GM23338 (cell line): ENCODE measurements around the gene RIMKLB. TPM values are rescaled to one million over a fixed set of nuclear protein-coding genes. Genes with fewer than 3 reads are reported as not detected.

Source experiments
- ATAC-seq: fragments of 200-7000 bp; cut with Tn5 transposase; 3 replicates; pipeline ENCODE4 v1.9.1; 2020
- DNase-seq: peaks from one replicate; pipeline ENCODE4 v3.0.0-alpha.2; 2015; ENCODE audit warnings: low spot score
- H2AFZ ChIP-seq: fragments of 200-600 bp; sonication (generic); 2 replicates; pipeline ENCODE4 v1.8.0; 2016; ENCODE audit warnings: antibody characterized with exemption, mild to moderate bottlenecking, moderate library complexity
- H3F3A ChIP-seq: fragments of 200-600 bp; sonication (generic); replicated peaks from 2 replicates; pipeline ENCODE4 v1.8.0; 2017; ENCODE audit warnings: antibody characterized with exemption, mixed run types, low read depth
- H3K27ac ChIP-seq: fragments of 200-600 bp; sonication (generic); 2 replicates; pipeline ENCODE4 v1.6.1; 2016; ENCODE audit warnings: low read depth
- H3K27me3 ChIP-seq: fragments of 200-600 bp; sonication (generic); 2 replicates; pipeline ENCODE4 v1.8.0; 2016; ENCODE audit warnings: mild to moderate bottlenecking, mixed run types, moderate library complexity; ENCODE audit not compliant: insufficient read depth
- H3K36me3 ChIP-seq: fragments of 200-600 bp; sonication (generic); 2 replicates; pipeline ENCODE4 v1.8.0; 2016; ENCODE audit warnings: mild to moderate bottlenecking; ENCODE audit not compliant: insufficient read depth
- H3K4me1 ChIP-seq: fragments of 200-600 bp; sonication (generic); 2 replicates; pipeline ENCODE4 v1.8.0; 2016; ENCODE audit warnings: mild to moderate bottlenecking, moderate library complexity; ENCODE audit not compliant: insufficient read depth
- H3K4me2 ChIP-seq: fragments of 200-600 bp; sonication (generic); 2 replicates; pipeline ENCODE4 v1.7.1; 2017; ENCODE audit warnings: mixed run types
- H3K4me3 ChIP-seq: fragments of 200-600 bp; sonication (generic); 2 replicates; pipeline ENCODE4 v1.6.1; 2016; ENCODE audit warnings: mixed run types
- H3K79me2 ChIP-seq: fragments of 200-600 bp; sonication (generic); replicated peaks from 2 replicates; pipeline ENCODE4 v1.8.0; 2017; ENCODE audit warnings: mild to moderate bottlenecking; ENCODE audit not compliant: insufficient read depth
- H3K9me2 ChIP-seq: fragments of 200-600 bp; sonication (generic); 2 replicates; pipeline ENCODE4 v1.8.0; 2017; ENCODE audit not compliant: insufficient read depth
- H4K20me1 ChIP-seq: fragments of 200-600 bp; sonication (generic); replicated peaks from 2 replicates; pipeline ENCODE4 v1.8.0; 2017; ENCODE audit warnings: mild to moderate bottlenecking; ENCODE audit not compliant: insufficient read depth
- H3K27ac Mint-ChIP-seq: 2 replicates; pipeline ENCODE4 v1.8.0; 2020; ENCODE audit warnings: inconsistent platforms, mild to moderate bottlenecking, moderate library complexity, mixed read lengths
- H3K27me3 Mint-ChIP-seq: 3 replicates; pipeline ENCODE4 v1.8.0; 2022; ENCODE audit warnings: low read depth, mild to moderate bottlenecking, moderate library complexity, mixed read lengths, inconsistent platforms; ENCODE audit not compliant: insufficient read depth, poor library complexity
- H3K36me3 Mint-ChIP-seq: 3 replicates; pipeline ENCODE4 v1.8.0; 2021; ENCODE audit warnings: low read depth, mild to moderate bottlenecking, inconsistent platforms, moderate library complexity, mixed read lengths
- H3K4me1 Mint-ChIP-seq: 3 replicates; pipeline ENCODE4 v1.8.0; 2020; ENCODE audit warnings: mild to moderate bottlenecking, inconsistent platforms, mixed read lengths
- H3K4me3 Mint-ChIP-seq: 3 replicates; pipeline ENCODE4 v1.8.0; 2021; ENCODE audit warnings: moderate library complexity, mild to moderate bottlenecking, inconsistent platforms, mixed read lengths
- H3K9me3 Mint-ChIP-seq: 3 replicates; pipeline ENCODE4 v1.8.0; 2020; ENCODE audit warnings: moderate library complexity, mild to moderate bottlenecking, inconsistent platforms, mixed read lengths
- STAT1 ChIP-seq: IDR thresholded peaks from one replicate; pipeline ENCODE4 v1.6.1; 2016; ENCODE audit warnings: antibody characterized with exemption; ENCODE audit not compliant: unreplicated experiment
- polyA plus RNA-seq: library from polyadenylated mRNA; unstranded; fragments of >200 nt; fragmentation: Nextera tagmentation; extraction: Ambion mirVana; gene quantifications from 2 replicates; pipeline ENCODE4 v1.2.1, GENCODE V29; 2016
- total RNA-seq: library from RNA; depleted of rRNA; stranded (reverse); fragments of >200 nt; shearing (Covaris generic); gene quantifications from 2 replicates; pipeline ENCODE4 v1.2.3, GENCODE V29; 2014; rRNA removed
- TF ChIP-seq, protein P1 (sequence below): fragments of 250-450 bp; sonication (Bioruptor Pico); IDR thresholded peaks from 2 replicates; pipeline ENCODE4 v1.5.0; 2020; ENCODE audit warnings: mild to moderate bottlenecking, moderate library complexity
- TF ChIP-seq, protein P2 (sequence below), 2 experiments: fragments of 200-600 bp in 1 of 2; sonication (generic) in 1 of 2; conservative IDR thresholded peaks; 2 replicates each; pipeline versions ENCODE4 v1.5.1 to v1.6.1; 2016 to 2017; ENCODE audit warnings: antibody characterized with exemption in 2 of 2, low read depth in 2 of 2, mild to moderate bottlenecking in 2 of 2, moderate library complexity in 1 of 2

The RIMKLB gene
- total and polyA plus RNA-seq, 2 experiments from 2014 or later: 87.0 to 104 TPM

- H4K20me1 ChIP-seq: no peaks in the 10 kb centered on the region
- H3K36me3 ChIP-seq: no peaks in the 10 kb centered on the region
- peaks cover 58% of the 10 kb centered on the region for H3K4me1 ChIP-seq
- Mint-ChIP-seq H3K4me3 (no peak overlapping the region), H3K27ac (no peak overlapping the region), H3K27me3 (peaks cover 15% of the 10 kb centered on the region), H3K4me1 (peaks cover 62% of the 10 kb centered on the region), H3K36me3 (peaks cover 14% of the 10 kb centered on the region), H3K9me3 (peaks cover 4% of the 10 kb centered on the region)
- no peaks in the 10 kb centered on the region for H3K79me2 ChIP-seq
- no peak overlapping the region for H2AFZ ChIP-seq
- H3K4me3 ChIP-seq: no peak overlapping the region
- H3K27me3 ChIP-seq: no peaks in the 10 kb centered on the region
- H3K4me2 ChIP-seq: no peak overlapping the region; the same call in 1 of the 2 replicates
- H3K27ac ChIP-seq: peak overlapping the region; percentile 93
- DNase-seq (no peak), ATAC-seq (peak; percentile 21; the same call in 2 of the 3 replicates)
- no peaks in the 10 kb centered on the region for H3K9me2 ChIP-seq
- 0 out of 2 replicates have a peak, but pooled peaks cover 14% of the 10 kb centered on the region for H3F3A ChIP-seq
- TF ChIP-seq, protein P1, sequence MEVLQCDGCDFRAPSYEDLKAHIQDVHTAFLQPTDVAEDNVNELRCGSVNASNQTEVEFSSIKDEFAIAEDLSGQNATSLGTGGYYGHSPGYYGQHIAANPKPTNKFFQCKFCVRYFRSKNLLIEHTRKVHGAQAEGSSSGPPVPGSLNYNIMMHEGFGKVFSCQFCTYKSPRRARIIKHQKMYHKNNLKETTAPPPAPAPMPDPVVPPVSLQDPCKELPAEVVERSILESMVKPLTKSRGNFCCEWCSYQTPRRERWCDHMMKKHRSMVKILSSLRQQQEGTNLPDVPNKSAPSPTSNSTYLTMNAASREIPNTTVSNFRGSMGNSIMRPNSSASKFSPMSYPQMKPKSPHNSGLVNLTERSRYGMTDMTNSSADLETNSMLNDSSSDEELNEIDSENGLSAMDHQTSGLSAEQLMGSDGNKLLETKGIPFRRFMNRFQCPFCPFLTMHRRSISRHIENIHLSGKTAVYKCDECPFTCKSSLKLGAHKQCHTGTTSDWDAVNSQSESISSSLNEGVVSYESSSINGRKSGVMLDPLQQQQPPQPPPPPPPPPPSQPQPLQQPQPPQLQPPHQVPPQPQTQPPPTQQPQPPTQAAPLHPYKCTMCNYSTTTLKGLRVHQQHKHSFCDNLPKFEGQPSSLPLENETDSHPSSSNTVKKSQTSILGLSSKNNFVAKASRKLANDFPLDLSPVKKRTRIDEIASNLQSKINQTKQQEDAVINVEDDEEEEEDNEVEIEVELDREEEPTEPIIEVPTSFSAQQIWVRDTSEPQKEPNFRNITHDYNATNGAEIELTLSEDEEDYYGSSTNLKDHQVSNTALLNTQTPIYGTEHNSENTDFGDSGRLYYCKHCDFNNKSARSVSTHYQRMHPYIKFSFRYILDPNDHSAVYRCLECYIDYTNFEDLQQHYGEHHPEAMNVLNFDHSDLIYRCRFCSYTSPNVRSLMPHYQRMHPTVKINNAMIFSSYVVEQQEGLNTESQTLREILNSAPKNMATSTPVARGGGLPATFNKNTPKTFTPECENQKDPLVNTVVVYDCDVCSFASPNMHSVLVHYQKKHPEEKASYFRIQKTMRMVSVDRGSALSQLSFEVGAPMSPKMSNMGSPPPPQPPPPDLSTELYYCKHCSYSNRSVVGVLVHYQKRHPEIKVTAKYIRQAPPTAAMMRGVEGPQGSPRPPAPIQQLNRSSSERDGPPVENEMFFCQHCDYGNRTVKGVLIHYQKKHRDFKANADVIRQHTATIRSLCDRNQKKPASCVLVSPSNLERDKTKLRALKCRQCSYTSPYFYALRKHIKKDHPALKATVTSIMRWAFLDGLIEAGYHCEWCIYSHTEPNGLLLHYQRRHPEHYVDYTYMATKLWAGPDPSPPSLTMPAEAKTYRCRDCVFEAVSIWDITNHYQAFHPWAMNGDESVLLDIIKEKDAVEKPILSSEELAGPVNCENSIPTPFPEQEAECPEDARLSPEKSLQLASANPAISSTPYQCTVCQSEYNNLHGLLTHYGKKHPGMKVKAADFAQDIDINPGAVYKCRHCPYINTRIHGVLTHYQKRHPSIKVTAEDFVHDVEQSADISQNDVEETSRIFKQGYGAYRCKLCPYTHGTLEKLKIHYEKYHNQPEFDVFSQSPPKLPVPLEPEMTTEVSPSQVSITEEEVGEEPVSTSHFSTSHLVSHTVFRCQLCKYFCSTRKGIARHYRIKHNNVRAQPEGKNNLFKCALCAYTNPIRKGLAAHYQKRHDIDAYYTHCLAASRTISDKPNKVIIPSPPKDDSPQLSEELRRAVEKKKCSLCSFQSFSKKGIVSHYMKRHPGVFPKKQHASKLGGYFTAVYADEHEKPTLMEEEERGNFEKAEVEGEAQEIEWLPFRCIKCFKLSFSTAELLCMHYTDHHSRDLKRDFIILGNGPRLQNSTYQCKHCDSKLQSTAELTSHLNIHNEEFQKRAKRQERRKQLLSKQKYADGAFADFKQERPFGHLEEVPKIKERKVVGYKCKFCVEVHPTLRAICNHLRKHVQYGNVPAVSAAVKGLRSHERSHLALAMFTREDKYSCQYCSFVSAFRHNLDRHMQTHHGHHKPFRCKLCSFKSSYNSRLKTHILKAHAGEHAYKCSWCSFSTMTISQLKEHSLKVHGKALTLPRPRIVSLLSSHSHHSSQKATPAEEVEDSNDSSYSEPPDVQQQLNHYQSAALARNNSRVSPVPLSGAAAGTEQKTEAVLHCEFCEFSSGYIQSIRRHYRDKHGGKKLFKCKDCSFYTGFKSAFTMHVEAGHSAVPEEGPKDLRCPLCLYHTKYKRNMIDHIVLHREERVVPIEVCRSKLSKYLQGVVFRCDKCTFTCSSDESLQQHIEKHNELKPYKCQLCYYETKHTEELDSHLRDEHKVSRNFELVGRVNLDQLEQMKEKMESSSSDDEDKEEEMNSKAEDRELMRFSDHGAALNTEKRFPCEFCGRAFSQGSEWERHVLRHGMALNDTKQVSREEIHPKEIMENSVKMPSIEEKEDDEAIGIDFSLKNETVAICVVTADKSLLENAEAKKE (CRISPR knock-in tag): no peak
- TF ChIP-seq, protein P2, sequence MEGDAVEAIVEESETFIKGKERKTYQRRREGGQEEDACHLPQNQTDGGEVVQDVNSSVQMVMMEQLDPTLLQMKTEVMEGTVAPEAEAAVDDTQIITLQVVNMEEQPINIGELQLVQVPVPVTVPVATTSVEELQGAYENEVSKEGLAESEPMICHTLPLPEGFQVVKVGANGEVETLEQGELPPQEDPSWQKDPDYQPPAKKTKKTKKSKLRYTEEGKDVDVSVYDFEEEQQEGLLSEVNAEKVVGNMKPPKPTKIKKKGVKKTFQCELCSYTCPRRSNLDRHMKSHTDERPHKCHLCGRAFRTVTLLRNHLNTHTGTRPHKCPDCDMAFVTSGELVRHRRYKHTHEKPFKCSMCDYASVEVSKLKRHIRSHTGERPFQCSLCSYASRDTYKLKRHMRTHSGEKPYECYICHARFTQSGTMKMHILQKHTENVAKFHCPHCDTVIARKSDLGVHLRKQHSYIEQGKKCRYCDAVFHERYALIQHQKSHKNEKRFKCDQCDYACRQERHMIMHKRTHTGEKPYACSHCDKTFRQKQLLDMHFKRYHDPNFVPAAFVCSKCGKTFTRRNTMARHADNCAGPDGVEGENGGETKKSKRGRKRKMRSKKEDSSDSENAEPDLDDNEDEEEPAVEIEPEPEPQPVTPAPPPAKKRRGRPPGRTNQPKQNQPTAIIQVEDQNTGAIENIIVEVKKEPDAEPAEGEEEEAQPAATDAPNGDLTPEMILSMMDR (conservative IDR thresholded peaks at IDR 0.05; ENCODE audit: low read depth in 2 of 2): peak; percentile 28 to 53; a peak in 3 of 4 replicates
- no peak for TF ChIP-seq STAT1
Measured at GRCh38 chr12:8832500-8832899, 134.7 kb downstream of the RIMKLB start.

Other genes with a start within 250 kb of the RIMKLB start
- gene CLEC6A, start 242.0 kb upstream of the RIMKLB start, total RNA-seq: 0.19 TPM in 1 of 2 replicates, not detected in the other
- gene CLEC6A, start 242.0 kb upstream of the RIMKLB start, polyA plus RNA-seq: 0.21 TPM in 1 of 2 replicates, not detected in the other
- gene CLEC4D, start 184.5 kb upstream of the RIMKLB start, total RNA-seq: 0.90 TPM in 1 of 2 replicates, not detected in the other
- gene CLEC4D, start 184.5 kb upstream of the RIMKLB start, polyA plus RNA-seq: 0.17 and 0.24 TPM in 2 replicates
- not detected in 2 replicates for gene CLEC4E, start 157.1 kb upstream of the RIMKLB start, total RNA-seq
- gene CLEC4E, start 157.1 kb upstream of the RIMKLB start, polyA plus RNA-seq: not detected in 2 replicates
- not detected in 2 replicates for gene AICDA, start 85.1 kb upstream of the RIMKLB start, total RNA-seq
- gene AICDA, start 85.1 kb upstream of the RIMKLB start, polyA plus RNA-seq: 0.31 TPM in 1 of 2 replicates, not detected in the other
- 0.90 TPM in 1 of 2 replicates, not detected in the other for gene MFAP5, start 35.2 kb upstream of the RIMKLB start, total RNA-seq
- gene MFAP5, start 35.2 kb upstream of the RIMKLB start, polyA plus RNA-seq: 0.68 and 1.2 TPM in 2 replicates
- gene A2ML1, start 124.6 kb downstream of the RIMKLB start, total RNA-seq: 6.0 and 7.5 TPM in 2 replicates
- 3.8 and 4.2 TPM in 2 replicates for gene A2ML1, start 124.6 kb downstream of the RIMKLB start, polyA plus RNA-seq
- gene PHC1, start 216.5 kb downstream of the RIMKLB start, total RNA-seq: 1,003 and 1,069 TPM in 2 replicates
- 252 and 303 TPM in 2 replicates for gene PHC1, start 216.5 kb downstream of the RIMKLB start, polyA plus RNA-seq